ENCODE results near the gene SYCP2. TPM values are rescaled to one million over a fixed set of nuclear protein-coding genes. Genes with fewer than 3 reads are reported as not detected.
"Not testable (repeated sequence)": the region's sequence is repeated elsewhere in the genome, so short reads cannot be mapped to it uniquely, and the experiment has no call there.

Gene SYCP2
- total RNA-seq, 2 donors from 2014 or later: 2.5 to 6.7 TPM

DNA sequence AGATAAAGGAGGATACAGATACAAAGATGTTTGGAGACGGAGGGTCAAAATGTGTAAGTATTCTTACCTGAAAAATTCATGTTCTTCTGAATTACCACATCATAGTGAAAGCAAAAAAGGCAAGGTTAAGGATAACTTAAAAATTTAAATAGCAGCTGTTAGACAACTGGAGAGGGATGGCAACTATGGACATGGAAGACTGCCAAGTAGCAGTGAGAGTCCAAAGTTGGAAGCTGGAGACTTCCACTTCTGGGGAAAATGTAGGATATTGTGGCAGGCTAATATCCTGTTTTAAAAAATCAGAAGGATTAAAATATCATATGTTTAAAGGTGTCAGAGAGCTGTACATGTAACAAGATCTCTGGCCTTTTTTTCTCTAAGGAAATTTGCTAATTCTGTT, 29.8 kb downstream of the SYCP2 start:
- no peak overlapping the region for H3K27ac Mint-ChIP-seq
- H3K4me1 Mint-ChIP-seq: no peaks in the 10 kb centered on the region
- no peaks in the 10 kb centered on the region for H3K9me3 Mint-ChIP-seq
- H3K36me3 Mint-ChIP-seq (ENCODE audit: low read depth): no peaks in the 10 kb centered on the region
- no peak for ATAC-seq (replicated peaks)
- H3K4me3 Mint-ChIP-seq: no peak overlapping the region
- H3K27me3 Mint-ChIP-seq: no peaks in the 10 kb centered on the region

DNA sequence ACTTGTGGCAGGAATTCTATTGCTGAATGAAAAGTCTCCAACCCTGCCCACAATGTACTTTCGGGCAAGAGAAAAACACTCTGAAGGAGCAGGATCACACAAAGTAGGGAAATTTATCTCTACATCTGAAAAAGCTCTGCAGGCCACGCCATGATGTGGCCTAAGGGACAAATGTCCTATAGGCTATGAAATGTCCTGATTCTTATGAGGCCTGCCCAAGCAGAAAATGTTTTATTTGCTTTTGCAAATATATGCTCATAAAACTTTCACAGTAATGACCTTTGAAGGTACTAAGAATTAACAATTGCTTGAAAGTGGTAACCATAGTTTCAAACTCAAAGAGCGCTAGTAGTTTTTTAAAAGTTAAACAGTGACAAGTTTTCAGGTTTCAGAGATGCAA, 31.0 kb downstream of the SYCP2 start:
- Mint-ChIP-seq H3K27me3 (no peaks in the 10 kb centered on the region), H3K36me3 (ENCODE audit: low read depth) (no peaks in the 10 kb centered on the region), H3K4me1 (no peaks in the 10 kb centered on the region), H3K4me3 (no peak overlapping the region), H3K9me3 (no peaks in the 10 kb centered on the region), H3K27ac (no peak overlapping the region)
- no peak for ATAC-seq (replicated peaks)

DNA sequence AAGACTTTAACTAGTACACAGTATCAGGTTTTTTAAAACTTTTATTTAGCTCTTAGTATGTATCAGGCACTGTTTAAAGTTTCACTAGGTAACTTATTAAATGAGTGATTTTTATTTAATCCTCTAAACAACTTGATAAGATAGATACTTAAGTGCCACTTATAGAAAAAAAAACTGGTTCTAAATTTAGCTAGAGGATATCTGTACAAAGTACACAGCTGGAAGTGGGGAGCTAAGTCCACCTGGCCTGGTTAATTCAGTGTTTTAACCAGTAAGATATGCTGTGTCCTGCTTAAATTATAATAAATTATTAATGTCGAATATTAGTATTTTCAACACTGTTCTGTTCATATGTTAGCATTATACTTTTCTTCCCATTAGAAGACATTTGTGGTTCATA, 37.5 kb downstream of the SYCP2 start:
- no peaks in the 10 kb centered on the region for H3K4me1 Mint-ChIP-seq
- no peaks in the 10 kb centered on the region for H3K27me3 Mint-ChIP-seq
- no peaks in the 10 kb centered on the region for H3K9me3 Mint-ChIP-seq
- H3K27ac Mint-ChIP-seq: no peak overlapping the region
- no peak overlapping the region for H3K4me3 Mint-ChIP-seq
- peaks cover 4% of the 10 kb centered on the region for H3K36me3 Mint-ChIP-seq (ENCODE audit: low read depth)
- ATAC-seq (replicated peaks): no peak

DNA sequence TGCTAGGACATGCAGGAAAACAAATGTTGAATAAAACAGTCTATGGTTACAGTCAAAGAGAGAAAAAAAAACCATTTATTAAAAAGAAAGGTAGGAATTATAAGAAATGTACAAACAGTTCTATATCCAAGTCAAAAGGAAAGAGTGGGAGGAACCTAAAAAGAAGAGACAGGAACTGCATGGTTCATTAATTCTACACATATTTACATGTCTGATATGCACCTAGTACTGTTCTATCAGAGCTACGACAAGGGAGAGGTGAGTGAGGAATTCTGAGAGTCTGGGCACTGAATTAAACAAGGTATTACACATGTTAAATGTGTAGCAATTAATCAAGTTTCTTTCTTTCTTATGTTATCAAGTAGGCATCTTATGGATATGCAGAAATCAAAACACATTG, 41.9 kb downstream of the SYCP2 start:
- ATAC-seq (replicated peaks): no peak
- H3K36me3 Mint-ChIP-seq (ENCODE audit: low read depth): peaks cover 4% of the 10 kb centered on the region
- no peaks in the 10 kb centered on the region for H3K27me3 Mint-ChIP-seq
- no peaks in the 10 kb centered on the region for H3K4me1 Mint-ChIP-seq
- no peak overlapping the region for H3K4me3 Mint-ChIP-seq
- H3K27ac Mint-ChIP-seq: no peak overlapping the region
- no peaks in the 10 kb centered on the region for H3K9me3 Mint-ChIP-seq

DNA sequence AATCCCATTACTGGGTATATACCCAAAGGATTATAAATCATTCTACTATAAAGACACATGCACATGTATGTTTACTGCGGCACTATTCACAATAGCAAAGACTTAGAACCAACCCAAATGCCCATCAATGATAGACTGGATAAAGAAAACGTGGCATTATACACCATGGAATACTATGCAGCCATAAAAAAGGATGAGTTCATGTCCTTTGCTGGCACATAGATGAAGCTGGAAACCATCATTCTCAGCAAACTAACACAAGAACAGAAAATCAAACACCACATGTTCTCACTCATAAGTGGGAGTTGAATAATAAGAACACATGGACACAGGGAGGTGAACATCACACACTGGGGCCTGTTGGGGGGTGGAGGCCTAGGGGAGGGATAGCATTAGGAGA, 43.4 kb downstream of the SYCP2 start:
- H3K4me3 Mint-ChIP-seq; ATAC-seq (replicated peaks); H3K27me3 Mint-ChIP-seq; H3K36me3 Mint-ChIP-seq (ENCODE audit: low read depth); H3K4me1 Mint-ChIP-seq; H3K9me3 Mint-ChIP-seq; H3K27ac Mint-ChIP-seq: not testable (repeated sequence)

DNA sequence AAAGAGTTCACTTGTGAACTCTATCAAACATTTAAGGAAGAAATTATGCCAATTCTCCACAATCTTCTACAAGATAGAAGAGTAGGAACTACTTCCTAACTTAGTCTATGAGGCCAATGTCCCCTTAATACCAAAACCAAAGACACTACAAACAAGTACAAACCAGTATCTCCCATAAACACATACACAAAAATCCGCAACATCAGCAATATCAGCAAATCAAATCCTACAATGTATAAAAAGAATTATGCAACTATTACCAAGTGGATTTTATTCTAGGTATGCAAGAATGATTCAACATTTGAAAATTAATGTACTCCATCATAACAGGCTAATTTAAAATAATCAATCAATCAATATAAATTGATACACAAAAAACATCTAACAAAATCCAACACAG, 45.4 kb downstream of the SYCP2 start:
- ATAC-seq (replicated peaks): no peak
- Mint-ChIP-seq H3K4me1 (no peaks in the 10 kb centered on the region), H3K4me3 (no peak overlapping the region), H3K27ac (no peak overlapping the region), H3K36me3 (ENCODE audit: low read depth) (peaks cover 15% of the 10 kb centered on the region), H3K9me3 (no peaks in the 10 kb centered on the region), H3K27me3 (no peaks in the 10 kb centered on the region)

DNA sequence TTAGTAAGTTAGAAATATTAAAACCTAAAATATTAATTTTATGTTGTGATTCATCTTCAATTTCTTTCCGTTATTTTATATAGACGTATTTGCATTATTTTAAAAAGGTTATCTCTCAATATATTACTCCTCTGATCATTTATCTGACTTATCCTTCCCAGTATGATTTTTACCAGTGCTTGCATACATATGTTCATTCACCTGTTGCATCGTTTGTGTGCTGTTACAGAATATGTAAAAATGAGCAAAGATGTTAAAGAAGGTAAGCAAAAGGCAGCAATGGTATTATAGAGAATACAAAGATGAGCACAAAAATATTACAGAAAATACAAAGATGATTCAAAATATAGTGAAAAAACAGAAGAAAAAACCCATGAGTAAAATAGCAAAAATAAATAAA, 48.9 kb downstream of the SYCP2 start:
- Mint-ChIP-seq H3K27me3 (no peaks in the 10 kb centered on the region), H3K27ac (no peak overlapping the region), H3K36me3 (ENCODE audit: low read depth) (peaks cover 12% of the 10 kb centered on the region), H3K4me3 (no peak overlapping the region), H3K9me3 (no peaks in the 10 kb centered on the region), H3K4me1 (no peaks in the 10 kb centered on the region)
- no peak for ATAC-seq (replicated peaks)

DNA sequence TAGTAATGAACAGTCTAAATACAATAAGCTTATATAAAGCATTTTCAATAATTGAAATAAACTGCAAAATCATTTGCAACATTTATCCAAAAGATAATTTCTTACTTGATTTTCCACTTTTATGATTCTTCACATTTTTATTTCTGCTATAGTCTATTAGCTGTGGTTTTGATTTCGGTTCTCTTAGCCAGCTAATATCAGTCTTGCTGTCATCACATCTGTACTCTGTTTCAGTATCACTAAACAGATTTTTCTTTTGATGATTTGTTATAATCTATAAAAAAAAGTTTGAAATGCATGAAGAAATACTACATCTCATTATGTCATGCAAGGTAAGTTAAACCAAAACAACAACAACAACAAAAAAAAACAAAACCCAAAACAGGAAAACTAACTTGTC, 53.2 kb downstream of the SYCP2 start:
- no peak overlapping the region for H3K4me3 Mint-ChIP-seq
- no peaks in the 10 kb centered on the region for H3K4me1 Mint-ChIP-seq
- no peaks in the 10 kb centered on the region for H3K9me3 Mint-ChIP-seq
- H3K27ac Mint-ChIP-seq: no peak overlapping the region
- H3K36me3 Mint-ChIP-seq (ENCODE audit: low read depth): peaks cover 18% of the 10 kb centered on the region
- no peaks in the 10 kb centered on the region for H3K27me3 Mint-ChIP-seq
- no peak for ATAC-seq (replicated peaks)

DNA sequence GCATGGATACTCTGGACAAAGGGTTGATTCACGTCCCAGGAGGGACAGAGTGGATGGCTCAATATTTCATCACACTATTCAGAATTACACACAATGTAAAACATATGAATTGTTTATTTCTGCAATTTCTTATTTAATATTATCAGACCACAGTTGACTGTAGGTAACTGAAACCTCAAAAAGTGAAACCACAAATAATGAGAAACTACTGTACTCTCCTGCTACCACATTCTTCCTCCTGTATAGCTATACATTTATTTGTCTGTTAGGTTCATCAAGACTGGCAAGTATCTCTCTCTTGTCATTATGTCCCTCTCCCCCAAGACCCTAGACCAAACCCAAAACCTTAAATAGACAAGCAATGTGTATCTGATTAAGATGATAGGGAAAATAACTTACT, 60.0 kb downstream of the SYCP2 start:
- H3K27ac Mint-ChIP-seq: no peak overlapping the region
- no peaks in the 10 kb centered on the region for H3K9me3 Mint-ChIP-seq
- H3K27me3 Mint-ChIP-seq: no peaks in the 10 kb centered on the region
- H3K4me3 Mint-ChIP-seq: no peak overlapping the region
- no peaks in the 10 kb centered on the region for H3K36me3 Mint-ChIP-seq (ENCODE audit: low read depth)
- no peak for ATAC-seq (replicated peaks)
- no peaks in the 10 kb centered on the region for H3K4me1 Mint-ChIP-seq

DNA sequence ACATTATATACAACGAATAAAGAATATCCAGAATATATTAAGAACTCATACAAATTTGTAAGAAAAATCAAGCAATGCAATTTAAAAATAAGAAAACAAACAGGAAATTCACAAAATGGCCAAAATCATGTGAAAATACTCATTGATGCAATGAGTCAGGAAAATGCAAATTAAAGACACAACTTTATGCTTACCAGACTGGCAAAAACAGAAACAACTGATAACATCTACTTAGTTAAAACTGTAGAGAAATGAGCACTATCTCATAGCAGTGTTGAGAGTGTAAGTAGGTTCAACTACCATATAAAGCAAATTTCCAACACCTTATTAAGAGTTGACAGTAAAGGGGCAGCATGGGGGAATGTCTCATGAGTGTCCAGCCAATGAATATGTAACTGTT, 62.3 kb downstream of the SYCP2 start:
- H3K4me1 Mint-ChIP-seq: no peaks in the 10 kb centered on the region
- no peaks in the 10 kb centered on the region for H3K27me3 Mint-ChIP-seq
- no peak overlapping the region for H3K4me3 Mint-ChIP-seq
- H3K9me3 Mint-ChIP-seq: no peaks in the 10 kb centered on the region
- no peaks in the 10 kb centered on the region for H3K36me3 Mint-ChIP-seq (ENCODE audit: low read depth)
- no peak for ATAC-seq (replicated peaks)
- no peak overlapping the region for H3K27ac Mint-ChIP-seq

DNA sequence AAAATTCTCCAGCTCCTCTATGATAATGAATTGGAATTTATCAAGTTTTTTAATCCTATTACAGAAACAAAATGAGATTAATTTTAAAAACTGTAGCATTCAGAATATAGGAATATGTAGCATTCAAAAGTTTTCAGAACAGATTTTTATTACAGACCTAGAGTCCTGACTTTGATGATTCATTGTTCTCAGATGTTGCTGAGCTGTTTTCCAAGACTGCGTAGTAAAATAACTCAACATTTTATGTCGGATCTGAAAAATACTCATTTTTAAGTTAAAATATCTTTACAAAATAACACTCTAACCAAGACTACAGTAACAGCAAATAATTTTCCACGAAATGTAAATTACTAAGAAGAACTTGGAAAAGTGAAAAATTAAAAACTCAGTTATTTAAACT, 67.1 kb downstream of the SYCP2 start:
- H3K27me3 Mint-ChIP-seq: no peaks in the 10 kb centered on the region
- no peaks in the 10 kb centered on the region for H3K9me3 Mint-ChIP-seq
- no peak for ATAC-seq (replicated peaks)
- H3K27ac Mint-ChIP-seq: no peak overlapping the region
- H3K4me3 Mint-ChIP-seq: no peak overlapping the region
- H3K4me1 Mint-ChIP-seq: no peaks in the 10 kb centered on the region
- H3K36me3 Mint-ChIP-seq (ENCODE audit: low read depth): peaks cover 5% of the 10 kb centered on the region

DNA sequence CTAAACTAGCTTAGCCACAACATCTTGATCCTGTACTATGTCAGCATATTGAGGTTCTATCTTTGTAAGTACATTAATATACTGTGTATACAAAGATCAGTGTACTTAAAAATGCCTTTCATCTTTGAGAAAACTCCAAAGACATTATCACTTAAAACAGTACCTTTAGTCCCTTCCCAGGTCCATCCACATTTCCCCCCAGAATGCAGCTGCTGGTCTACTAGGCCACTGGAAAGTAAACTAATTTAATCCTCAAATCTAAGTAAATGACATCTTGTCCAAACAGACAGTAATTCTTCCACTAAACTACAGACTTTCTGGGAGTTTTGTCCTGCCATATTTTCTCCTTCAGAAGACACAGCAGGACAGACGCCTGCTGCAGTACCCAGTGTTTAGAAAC, 68.7 kb downstream of the SYCP2 start:
- no peaks in the 10 kb centered on the region for H3K9me3 Mint-ChIP-seq
- no peak overlapping the region for H3K4me3 Mint-ChIP-seq
- H3K27ac Mint-ChIP-seq: no peak overlapping the region
- H3K4me1 Mint-ChIP-seq: no peaks in the 10 kb centered on the region
- H3K27me3 Mint-ChIP-seq: no peaks in the 10 kb centered on the region
- H3K36me3 Mint-ChIP-seq (ENCODE audit: low read depth): peaks cover 11% of the 10 kb centered on the region
- no peak for ATAC-seq (replicated peaks)

DNA sequence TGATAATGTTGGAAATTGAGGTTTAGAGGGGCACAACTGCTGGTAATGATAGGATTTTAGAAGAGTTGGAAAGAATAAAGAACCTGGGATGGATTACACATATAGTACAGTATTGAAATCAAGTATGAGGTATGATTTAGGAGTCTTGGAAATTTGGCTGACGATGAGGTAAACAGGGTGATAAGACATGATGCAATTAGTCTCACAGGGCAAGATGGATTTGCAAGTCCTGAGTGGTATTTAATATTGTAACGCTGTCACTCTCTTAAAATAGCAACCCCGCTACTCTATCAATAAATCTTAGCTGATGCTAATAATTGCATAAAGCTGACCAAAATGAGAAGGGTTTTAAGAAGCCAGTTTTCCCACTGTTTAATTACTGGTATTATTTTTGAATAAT, 70.4 kb downstream of the SYCP2 start:
- Mint-ChIP-seq H3K36me3 (ENCODE audit: low read depth) (peaks cover 11% of the 10 kb centered on the region), H3K4me3 (no peak overlapping the region), H3K9me3 (peaks cover 8% of the 10 kb centered on the region), H3K27ac (no peak overlapping the region), H3K27me3 (no peaks in the 10 kb centered on the region), H3K4me1 (no peaks in the 10 kb centered on the region)
- no peak for ATAC-seq (replicated peaks)

DNA sequence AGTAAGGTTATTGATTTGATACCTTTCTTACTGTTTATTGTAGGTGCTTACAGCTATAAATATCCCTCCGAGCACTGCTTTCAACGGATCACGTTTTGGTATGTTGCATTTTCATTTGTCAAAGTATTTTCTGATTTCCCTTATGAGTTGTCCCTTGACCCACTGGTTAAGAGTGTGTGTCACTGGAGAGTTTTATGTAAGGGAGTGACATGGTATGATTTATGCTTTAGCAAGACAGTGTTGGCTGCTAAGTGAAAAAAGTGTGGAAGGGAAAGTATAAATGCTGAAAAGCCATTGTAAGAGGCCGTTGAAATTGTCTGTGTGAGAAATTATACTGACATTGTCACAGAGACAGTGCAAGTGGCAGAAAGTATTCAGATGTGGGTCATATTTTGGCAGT, 72.0 kb downstream of the SYCP2 start:
- H3K4me3 Mint-ChIP-seq: no peak overlapping the region

DNA sequence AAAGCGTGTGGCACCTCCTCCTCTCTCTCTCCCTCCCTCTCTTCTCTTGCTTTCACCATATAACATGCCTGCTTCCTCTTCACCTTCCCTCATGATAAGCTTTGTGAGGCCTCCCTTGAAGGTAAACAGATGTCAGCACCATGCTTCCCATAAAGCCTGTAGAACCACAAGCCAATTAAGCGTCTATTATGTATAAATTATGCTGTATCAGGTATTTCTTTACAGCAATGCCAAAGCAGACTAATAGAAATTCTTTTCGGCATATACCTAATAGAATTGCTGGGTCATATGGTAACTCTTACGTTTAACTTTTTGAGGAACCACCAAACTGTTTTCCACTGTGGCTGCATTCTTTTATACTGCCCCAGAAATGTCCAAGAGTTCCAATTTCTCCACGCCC, 75.0 kb downstream of the SYCP2 start:
- Mint-ChIP-seq H3K4me1 (no peaks in the 10 kb centered on the region), H3K27me3 (no peaks in the 10 kb centered on the region), H3K36me3 (ENCODE audit: low read depth) (peaks cover 5% of the 10 kb centered on the region), H3K4me3 (no peak overlapping the region), H3K9me3 (peaks cover 8% of the 10 kb centered on the region), H3K27ac (no peak overlapping the region)
- no peak for ATAC-seq (replicated peaks)

More for the DNA sequence above, 72.0 kb downstream of the SYCP2 start:
- peaks cover 8% of the 10 kb centered on the region for H3K9me3 Mint-ChIP-seq
- ATAC-seq (replicated peaks): no peak
- H3K27me3 Mint-ChIP-seq: no peaks in the 10 kb centered on the region
- H3K27ac Mint-ChIP-seq: no peak overlapping the region
- H3K4me1 Mint-ChIP-seq: no peaks in the 10 kb centered on the region
- H3K36me3 Mint-ChIP-seq (ENCODE audit: low read depth): peaks cover 11% of the 10 kb centered on the region

DNA sequence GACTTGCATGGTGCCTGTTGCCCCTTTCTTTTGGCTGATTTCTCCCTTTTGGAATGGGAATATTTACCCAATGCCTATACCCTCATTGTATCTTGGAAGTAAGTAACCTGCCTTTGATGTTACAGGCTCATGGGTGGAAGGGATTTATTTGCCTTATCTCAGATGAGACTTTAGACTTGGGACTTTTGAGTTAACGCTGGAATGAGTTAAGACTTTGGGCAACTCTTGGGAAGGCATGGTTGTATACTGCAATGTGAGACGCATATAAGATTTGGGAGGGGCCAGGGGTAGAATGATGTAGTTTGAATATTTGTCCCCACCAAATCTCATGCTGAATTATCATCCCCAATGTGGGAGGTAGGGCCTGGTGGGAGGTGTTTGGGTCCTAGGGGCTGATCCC, 75.5 kb downstream of the SYCP2 start:
- ATAC-seq (replicated peaks): no peak
- H3K4me1 Mint-ChIP-seq: no peaks in the 10 kb centered on the region

More for the DNA sequence above, 75.5 kb downstream of the SYCP2 start:
- Mint-ChIP-seq H3K4me3 (no peak overlapping the region), H3K27ac (no peak overlapping the region), H3K9me3 (peaks cover 8% of the 10 kb centered on the region), H3K36me3 (ENCODE audit: low read depth) (peaks cover 5% of the 10 kb centered on the region), H3K27me3 (no peaks in the 10 kb centered on the region)

Measured in activated T-helper 17 cell treated with anti-CD3 and anti-CD28 coated beads, Interleukin-2, amount 50 U/mL, for 72 hours (primary cell).